Measurements from ENCODE around the gene ABCC4.

GRCh38 chr13:95059306-95059705, 241.9 kb downstream of the ABCC4 start:
- no peak for TF ChIP-seq ZNF384 (IDR thresholded peaks at IDR 0.05)
- TF ChIP-seq BHLHE40 (IDR thresholded peaks at IDR 0.05; ENCODE audit: borderline replicate concordance) = no peak
- TF ChIP-seq SUZ12 (IDR thresholded peaks at IDR 0.05) = no peak
- no peak for TF ChIP-seq ARNT (IDR thresholded peaks at IDR 0.05)
- TF ChIP-seq LEF1 (IDR thresholded peaks at IDR 0.05; ENCODE audit: borderline replicate concordance) = no peak
- no peak for TF ChIP-seq SP1 (IDR thresholded peaks at IDR 0.05)
- no peak for TF ChIP-seq CTBP1 (IDR thresholded peaks at IDR 0.05; ENCODE audit: borderline replicate concordance)
- TF ChIP-seq FOXM1 (IDR thresholded peaks at IDR 0.05; ENCODE audit: borderline replicate concordance) = no peak
- TF ChIP-seq FOXK2 (IDR thresholded peaks at IDR 0.05) = no peak
- TF ChIP-seq NFRKB (IDR thresholded peaks at IDR 0.05) = no peak
- no peak for TF ChIP-seq L3MBTL2 (conservative IDR thresholded peaks at IDR 0.05)
- no peak for TF ChIP-seq TARDBP (IDR thresholded peaks at IDR 0.05)
- no peak for TF ChIP-seq PKNOX1 (IDR thresholded peaks at IDR 0.05)

All from HEK293T (cell line).